ENCODE data around the gene ASB11.

DNA sequence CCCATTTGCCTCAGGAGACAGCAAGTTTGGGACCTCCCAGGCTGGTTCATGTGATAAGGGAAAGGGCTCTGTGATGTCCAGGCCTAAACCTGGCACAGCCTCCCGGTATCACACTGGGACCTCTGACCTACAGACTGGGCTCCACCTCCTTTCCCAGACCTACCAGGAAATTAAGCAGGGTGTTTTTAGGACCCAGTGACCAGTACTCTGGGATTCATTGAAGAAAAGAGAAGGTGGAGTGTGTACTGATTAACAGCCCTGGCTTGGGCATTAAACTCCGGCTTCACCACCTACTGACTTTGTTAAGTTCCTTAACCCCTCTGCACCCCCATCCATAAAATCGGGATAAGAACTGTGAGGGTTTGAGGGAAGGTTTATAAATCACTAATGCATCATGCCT is 74.1 kb downstream of the ASB11 start:
- TF ChIP-seq SUZ12 (IDR thresholded peaks at IDR 0.05) = no peak
- no peak for TF ChIP-seq SP1 (IDR thresholded peaks at IDR 0.05)
- no peak for TF ChIP-seq LEF1 (IDR thresholded peaks at IDR 0.05; ENCODE audit: borderline replicate concordance)
